HPDE6-E6E7 (cell line): ENCODE data around the gene DCLK1.

Experiments used
- DNase-seq: peaks from one replicate; pipeline ENCODE4 v3.0.0; 2011; ENCODE audit warnings: missing footprints; ENCODE audit errors: extremely low spot score

The DCLK1 gene

DNA sequence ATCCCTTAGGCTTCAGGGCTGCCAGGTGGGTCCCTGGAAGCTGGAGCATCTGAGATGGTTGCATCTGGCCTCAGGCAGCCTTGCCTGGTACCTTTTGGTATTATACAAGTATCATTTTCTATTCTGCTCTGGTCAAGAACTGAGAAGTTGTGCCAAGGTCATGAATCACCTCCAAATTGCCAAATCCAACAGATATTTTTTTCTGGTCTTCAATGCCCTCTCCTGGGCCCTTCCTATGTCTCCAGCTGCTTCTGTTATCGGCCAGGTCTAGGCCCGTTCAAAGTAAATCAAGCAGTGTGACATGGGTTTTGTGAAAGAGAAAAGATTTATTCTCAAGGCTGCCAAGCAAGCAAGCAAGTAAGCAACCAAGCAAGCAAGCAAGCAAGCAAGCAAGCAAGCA lies 383.6 kb downstream of the DCLK1 start:
- no peak for DNase-seq

DNA sequence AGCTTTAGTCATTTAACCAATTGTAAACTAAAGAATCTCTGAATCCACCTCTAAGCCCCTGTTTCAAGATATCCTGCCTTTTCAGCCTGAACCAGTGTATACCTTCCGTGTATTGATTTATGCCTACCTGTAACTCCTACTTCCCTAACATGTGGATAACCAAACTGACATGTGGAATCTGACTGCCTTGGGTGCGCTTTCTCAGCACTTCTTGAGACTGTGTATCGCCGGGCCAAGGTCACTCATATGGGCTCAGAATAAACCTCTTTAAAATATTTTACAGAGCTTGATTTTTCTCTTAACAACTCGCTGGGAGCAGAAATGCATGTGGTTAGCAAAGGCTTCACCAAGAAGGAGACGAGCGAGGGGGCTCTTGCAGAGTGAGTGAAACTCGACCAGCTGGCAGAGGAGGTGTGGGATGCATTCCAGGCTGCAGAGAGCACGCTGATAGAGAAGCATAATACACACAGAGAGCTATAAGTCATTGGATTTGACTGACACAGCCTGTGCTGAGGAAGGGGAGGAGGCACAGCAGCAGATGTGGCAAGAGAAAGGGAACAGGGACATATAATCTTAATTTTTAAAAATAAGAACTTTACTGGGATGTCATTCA lies 386.5 kb downstream of the DCLK1 start:
- no peak for DNase-seq

DNA sequence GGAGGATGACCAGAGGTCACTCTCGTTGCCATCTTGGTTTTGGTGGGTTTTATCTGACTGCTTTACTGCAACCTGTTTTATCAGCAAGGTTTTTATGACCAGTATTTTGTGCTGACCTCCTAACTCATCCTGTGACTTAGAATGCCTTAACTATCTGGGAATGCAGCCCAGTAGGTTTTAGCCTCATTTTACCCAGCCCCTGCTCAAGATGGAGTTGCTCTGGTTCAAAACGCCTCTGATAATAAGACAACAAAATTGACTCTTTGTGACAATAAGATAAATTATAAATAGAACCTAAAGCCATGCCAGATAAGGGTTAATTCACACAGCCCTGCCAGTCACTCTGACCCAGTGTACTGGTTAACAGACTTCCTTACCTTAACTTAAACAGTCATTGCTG lies 387.0 kb downstream of the DCLK1 start:
- DNase-seq = no peak

DNA sequence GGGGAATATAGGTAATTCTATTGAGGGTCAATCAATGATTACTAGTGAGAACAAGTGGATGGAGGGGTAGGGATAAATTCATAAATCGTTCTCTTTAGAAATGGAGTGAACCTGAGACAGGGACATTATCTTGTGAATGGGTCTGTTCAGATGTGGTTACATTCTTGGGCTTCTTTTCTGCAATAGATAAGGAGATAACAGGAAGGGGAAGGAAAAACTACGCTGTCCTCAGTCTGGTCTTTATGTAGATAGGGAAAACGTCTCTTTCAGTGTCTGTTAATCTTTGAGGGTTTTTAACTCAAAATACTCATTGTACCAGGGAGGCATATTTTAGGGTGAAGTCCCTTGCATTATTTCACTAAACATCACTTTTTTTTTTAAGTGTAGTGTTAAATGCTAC lies 388.0 kb downstream of the DCLK1 start:
- DNase-seq = no peak

DNA sequence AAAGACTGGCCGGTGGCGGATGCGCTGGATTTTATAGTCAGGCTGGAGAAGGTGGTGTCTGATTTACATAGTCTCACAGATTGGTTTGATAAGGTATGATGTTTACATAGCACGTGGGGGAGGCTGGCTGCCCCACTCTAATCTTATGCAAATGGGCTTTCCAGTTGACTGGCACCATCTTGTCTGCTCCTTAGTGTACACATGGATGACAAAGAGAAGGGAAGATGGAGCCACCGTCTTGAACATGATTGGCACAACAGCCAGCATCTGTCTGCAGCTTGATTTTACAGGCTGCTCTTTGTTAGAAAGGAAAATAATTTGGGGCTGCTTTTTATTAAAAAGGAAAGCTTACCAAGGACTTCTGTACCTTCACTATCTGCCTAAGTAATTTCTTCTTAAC lies 389.5 kb downstream of the DCLK1 start:
- DNase-seq = no peak

DNA sequence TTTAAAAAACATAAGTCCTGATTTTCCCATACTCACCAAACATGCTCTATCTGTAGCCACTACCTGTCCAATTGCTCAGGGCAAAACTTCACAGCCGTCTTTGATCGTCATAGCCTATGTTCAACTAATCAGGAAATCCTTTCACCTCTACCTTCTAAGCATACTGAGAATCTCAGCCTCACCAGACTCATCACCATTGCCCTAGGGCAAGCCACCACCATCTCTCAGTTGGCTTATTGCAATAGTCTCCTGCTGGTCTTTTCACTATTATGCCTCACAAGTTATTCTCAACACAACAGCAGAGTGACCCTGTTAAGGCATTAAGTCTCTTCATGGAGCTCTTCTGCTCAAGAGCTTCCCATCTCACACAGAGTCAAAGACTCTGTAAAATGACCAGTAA lies 394.3 kb downstream of the DCLK1 start:
- DNase-seq = no peak

DNA sequence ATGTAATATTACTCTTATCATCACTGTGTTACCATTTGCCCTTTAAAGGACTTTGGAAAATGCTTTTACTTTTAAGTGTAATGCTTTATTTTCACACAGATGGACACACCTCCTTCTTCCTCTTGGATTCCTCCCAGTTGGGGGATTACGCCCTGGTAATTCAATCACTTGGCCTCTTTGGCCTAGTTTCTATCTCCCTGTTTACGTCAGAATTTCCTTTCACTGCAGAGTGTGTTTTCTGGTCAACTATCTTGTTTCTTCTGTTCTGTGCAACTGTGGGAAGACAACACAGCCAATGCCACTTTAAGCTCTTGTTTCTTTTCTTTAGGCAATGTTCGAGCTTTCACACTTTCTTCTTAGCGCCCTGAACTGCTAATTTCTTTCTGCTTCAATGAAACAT lies 397.4 kb downstream of the DCLK1 start:
- no peak for DNase-seq

DNA sequence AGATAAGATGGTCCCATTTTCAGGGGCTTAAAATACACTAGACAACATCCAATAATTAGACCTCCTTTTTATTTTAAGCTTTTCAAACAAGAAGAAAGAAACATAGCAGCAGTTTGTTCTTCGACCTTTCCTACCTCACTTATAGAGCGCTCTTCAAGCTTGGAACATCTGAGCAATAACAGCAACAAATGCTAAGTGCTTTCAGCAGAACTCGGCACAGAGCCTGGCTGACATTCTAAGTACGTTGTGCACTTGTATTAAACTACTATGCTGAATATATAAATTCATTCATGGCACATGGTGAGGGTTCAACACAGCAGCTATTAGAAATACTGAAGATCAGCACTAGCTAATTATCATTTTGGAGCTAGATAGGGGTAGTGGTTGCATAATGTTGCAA lies 398.6 kb downstream of the DCLK1 start:
- no peak for DNase-seq

DNA sequence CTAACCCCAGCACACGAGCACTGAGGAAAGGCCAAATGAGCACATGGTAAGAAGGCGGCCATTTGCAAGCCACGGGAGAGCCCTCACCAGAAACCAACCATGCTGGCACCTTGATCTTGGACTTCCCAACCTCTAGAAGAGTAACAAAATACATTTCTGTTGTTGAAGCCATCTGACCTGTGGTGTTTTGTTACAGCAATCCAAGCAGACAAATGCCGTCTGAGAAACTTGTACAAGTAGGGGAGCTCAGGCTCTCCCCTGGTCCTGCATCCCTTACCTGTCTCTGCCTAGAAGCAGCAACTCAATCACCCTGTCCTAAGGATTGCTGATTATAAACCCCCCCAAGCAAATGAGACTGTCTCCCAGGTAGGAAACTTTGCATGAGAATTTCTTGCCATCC lies 399.7 kb downstream of the DCLK1 start:
- no peak for DNase-seq

DNA sequence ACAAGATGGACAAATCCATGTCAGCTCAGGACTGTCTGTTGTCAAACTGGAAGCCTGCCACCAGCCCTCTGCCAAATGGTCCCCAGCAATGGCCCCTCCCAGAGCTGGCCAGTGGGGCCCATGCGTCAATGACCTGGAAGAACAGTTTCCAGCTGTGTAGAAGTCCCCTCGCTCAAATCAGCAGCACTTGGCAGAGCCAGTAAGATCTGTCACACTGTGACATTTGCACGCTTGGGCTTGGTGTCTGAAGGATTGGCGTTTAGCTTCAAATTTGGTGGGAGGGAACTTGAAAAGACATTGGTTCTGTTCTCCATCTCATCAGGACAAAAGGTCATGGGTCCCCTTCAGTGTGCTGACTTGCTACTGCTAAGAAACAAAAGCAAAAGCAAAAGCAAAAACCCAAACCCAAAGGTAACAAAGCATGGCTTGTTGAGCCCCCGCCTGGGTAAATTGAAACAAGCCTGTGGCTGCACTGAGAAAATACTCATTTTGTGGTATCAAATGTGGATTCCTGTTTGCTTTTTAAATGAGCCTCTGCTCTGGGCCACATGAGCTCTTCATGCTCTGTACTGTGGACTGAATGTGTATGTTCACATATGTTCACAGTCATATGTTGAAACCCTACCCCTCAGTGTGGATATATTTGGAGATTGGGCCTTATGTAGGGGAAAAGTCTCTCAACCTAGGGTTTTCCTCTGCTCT lies 401.1 kb downstream of the DCLK1 start:
- no peak for DNase-seq

DNA sequence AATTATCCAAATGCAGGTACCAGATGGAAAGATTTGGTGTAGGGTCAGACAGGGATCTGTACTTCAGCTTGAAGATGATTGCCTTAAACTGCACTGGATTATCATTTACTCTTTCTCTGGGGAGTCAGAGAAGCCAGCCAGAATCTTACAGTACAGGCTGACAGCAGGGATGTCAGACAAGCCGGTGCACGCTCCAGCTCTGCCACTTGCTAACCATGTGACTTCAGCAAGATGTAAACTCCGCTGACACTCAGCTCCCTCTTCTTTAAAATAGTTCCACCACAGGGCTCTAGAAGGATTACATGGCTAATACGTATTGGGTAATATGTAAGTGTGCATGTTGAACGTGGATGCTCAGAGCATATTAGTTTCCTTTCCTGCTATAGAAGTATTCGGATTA lies 403.3 kb downstream of the DCLK1 start:
- peak; percentile 1 for DNase-seq

DNA sequence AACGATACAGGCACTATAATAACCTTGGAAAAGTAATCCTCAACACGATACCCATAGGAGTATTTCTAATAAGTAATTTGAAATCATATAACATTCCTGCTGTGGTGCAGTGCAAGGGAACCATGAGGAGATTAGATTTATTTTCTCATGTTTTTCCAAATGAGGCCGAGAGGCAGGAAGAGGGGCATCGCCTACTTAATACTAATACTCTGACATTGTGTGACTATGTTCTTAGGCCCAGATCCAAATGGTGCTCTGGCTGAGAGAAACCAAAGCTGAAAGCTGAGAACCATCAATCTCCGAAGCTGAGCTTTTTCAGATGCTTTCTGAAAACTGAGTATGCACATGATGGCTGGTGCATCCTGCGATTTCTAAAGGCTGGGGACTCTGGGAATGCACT lies 406.7 kb downstream of the DCLK1 start:
- no peak for DNase-seq

DNA sequence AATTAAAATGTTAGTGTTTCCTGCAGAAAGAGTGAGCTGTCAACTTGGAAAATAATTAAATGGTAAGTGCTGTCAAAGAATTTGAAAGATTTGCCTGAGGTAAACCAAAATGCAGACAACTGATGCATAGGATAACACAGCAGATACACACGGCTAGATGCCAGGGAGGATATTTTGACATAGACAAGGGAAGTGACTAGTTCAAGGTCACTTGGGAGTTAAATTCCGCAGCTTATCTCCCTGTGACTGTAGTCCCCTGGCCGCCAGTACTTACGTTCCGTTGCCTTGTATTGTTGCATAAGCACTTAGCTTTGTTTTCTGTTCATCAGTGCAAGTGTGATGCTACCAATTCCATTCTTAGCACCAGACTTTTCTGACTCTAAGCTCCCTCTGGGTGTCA lies 407.4 kb downstream of the DCLK1 start:
- no peak for DNase-seq

DNA sequence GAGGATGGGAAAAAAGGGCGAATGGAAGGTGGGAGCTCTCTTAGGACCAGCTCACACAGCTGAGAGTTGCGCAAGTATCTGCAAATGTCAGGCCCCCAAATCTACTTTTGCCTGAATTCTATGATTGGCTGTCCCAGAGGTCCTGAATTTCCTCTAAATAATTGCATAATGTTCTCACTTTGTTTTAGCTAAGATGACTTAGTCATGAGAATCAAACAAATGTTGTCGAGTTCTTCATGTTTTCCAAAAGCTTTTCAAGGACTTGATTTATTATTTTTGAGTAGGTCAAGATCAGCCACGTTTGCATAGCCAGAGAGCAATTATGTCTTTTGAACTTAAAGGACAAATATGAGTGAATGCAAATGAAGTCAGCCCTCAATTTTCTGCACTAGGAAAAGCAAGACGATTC lies 408.1 kb downstream of the DCLK1 start:
- DNase-seq = no peak

DNA sequence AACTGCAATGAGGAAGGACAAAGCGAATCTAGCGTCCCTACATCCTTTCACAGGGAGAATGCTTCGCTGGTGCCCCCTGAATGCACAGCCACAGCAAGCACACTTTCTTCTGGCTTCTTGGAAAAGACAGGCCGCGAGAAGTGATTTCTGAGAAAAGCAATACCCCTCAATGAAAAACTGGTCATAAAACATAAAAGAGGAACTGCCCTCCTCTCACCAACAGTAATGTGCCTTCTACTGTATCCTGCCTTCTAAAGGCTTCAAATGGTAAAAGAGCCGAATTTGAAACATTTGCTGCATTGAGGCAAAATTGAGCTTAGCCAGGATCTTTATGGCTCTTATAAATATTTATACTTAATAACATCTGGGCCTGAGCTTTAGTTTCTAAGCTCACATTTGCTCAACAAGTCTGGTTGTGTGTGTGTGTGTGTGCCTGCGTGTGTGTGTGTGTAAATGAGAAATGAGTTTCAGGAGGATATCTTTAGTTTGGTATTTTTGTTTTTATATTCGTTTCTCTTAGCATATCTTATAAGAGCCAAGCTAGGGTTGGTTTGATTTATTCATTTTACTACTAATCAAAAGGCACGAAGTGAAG lies 408.6 kb downstream of the DCLK1 start:
- no peak for DNase-seq

DNA sequence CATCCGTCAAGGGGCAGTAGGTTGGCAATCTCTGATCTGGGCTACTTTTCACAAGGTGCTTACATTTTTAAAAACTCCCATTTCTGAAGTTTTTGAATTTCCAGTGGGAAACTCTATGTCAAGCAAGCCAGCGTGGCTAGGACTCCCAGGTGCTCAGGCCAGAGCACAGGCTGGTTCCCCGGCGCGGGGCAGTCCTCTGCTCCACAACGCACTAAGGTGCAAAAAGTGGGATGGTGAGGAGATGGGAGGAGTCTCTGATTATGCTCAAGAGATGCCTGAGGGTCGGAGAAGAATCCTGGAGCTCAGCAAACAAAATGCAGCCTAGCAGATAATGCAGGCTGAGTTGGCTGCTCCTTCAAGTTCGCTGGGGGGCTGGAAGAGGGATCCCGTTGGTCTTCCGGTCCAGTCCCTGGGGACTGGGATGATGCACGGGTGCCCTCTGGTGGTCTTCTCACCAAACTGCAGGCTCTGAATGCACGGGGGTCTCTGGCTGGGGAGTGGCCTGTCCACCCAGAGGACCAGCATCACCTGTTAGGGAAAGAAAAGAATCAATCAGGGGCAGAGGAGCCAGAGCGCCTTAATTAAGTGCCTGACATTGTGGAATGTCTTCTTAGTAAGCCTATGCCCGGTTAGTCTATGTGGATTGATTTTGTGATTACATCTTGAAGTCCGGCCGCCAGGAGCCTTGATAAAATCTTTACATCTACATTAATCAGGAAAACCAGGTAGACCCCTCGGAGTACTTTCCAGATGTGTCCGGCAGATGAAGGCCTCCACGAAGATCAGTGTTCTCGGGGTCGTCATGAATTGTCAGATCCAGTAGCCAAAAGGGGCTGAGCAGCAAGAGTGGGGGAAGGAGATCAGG lies 410.3 kb downstream of the DCLK1 start:
- DNase-seq = peak; percentile 27

DNA sequence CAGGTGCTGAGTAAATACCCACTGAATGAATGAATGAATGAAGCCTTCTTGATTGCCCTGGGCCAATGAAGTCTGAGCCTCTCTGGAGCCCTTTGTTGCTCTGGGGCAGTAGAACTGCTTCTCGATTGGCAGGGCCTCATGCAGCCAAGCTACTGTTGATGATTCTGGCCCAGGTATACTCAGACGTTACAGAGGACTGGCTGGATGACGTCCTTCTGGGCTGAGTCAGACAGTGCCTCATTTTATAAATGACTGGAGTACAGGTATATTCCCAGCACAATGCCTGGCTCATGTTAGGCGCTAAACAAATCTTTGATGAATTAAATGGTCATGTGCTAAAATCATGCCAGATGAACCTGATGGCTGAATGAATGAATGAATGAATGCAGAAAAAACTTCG lies 410.9 kb downstream of the DCLK1 start:
- peak; percentile 10 for DNase-seq
